Measurements from ENCODE around the gene ATRN.

The ATRN gene

DNA sequence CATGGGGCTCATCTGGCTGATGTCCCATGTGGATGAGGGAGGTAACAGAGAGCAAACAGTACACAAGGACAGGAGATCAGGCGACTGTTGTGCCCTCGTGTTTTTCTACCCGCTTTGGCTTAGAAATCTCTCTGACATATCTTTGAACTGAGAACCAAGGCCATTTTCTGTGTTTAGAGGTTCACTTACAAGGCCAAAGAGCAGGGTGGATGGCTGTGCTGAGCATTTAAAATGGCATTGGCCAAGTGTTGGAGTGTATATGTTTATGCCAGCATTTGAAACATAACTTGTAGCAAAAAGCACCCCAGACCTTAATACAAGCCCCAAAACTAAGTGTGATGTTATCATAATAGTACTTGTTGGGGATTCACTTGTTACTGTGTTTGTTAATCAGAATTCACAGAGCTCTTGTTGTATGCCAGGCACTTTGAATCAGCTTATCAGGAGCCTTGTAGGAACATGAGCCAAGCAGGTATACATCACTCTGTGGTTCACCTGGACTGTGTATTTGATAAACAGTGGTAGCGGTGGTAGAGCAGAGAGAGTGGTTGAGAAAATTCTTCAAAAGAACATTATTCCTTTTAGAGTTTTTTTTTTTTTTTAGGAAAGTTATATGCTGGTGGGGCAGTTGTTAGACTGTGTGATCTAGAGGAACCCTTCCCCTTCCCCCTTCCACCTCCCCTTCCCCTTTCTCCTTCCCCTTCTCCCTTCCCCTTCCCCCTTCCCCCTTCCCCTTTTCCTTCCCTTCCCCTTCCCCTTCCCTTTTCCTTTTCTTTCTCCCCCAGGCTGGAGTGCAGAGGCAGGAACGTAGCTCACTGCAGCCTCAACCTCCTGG, 71.3 kb downstream of the ATRN start:
- no peak for TF ChIP-seq EZH2phosphoT487 (IDR thresholded peaks at IDR 0.05; ENCODE audit: borderline replicate concordance)
- TF ChIP-seq, protein P1, sequence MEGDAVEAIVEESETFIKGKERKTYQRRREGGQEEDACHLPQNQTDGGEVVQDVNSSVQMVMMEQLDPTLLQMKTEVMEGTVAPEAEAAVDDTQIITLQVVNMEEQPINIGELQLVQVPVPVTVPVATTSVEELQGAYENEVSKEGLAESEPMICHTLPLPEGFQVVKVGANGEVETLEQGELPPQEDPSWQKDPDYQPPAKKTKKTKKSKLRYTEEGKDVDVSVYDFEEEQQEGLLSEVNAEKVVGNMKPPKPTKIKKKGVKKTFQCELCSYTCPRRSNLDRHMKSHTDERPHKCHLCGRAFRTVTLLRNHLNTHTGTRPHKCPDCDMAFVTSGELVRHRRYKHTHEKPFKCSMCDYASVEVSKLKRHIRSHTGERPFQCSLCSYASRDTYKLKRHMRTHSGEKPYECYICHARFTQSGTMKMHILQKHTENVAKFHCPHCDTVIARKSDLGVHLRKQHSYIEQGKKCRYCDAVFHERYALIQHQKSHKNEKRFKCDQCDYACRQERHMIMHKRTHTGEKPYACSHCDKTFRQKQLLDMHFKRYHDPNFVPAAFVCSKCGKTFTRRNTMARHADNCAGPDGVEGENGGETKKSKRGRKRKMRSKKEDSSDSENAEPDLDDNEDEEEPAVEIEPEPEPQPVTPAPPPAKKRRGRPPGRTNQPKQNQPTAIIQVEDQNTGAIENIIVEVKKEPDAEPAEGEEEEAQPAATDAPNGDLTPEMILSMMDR (conservative IDR thresholded peaks at IDR 0.05; ENCODE audit: low read length): no peak
- peaks cover 14% of the 10 kb centered on the region; the same call in 1 of the 2 replicates for H3K36me3 ChIP-seq (ENCODE audit: insufficient read depth, low read length)
- no peak overlapping the region for H3K4me3 ChIP-seq (ENCODE audit: low read length, poor library complexity, severe bottlenecking)
- H3K9me3 ChIP-seq (ENCODE audit: insufficient read depth, low read depth, low read length): no peaks in the 10 kb centered on the region
- H3K4me2 ChIP-seq (ENCODE audit: low read depth, low read length, poor library complexity, severe bottlenecking): no peak overlapping the region
- H3K79me2 ChIP-seq (ENCODE audit: insufficient read depth, low read length): no peaks in the 10 kb centered on the region
- H2AFZ ChIP-seq (ENCODE audit: low read length): no peak overlapping the region
- H3F3A ChIP-seq (ENCODE audit: low read depth): no peaks in the 10 kb centered on the region
- no peaks in the 10 kb centered on the region for H4K20me1 ChIP-seq (ENCODE audit: insufficient read depth, low read length, poor library complexity, severe bottlenecking)
- H3K9ac ChIP-seq (ENCODE audit: low read depth, low read length, poor library complexity, severe bottlenecking): no peak overlapping the region
- no peaks in the 10 kb centered on the region for H3K27me3 ChIP-seq (ENCODE audit: insufficient read depth, low read length, poor library complexity, severe bottlenecking)
- H3K4me1 ChIP-seq (ENCODE audit: insufficient read depth, low read length, poor library complexity, severe bottlenecking): no peaks in the 10 kb centered on the region
- no peaks in the 10 kb centered on the region for H3K9me2 ChIP-seq (replicated peaks; ENCODE audit: low read depth, low read length)

DNA sequence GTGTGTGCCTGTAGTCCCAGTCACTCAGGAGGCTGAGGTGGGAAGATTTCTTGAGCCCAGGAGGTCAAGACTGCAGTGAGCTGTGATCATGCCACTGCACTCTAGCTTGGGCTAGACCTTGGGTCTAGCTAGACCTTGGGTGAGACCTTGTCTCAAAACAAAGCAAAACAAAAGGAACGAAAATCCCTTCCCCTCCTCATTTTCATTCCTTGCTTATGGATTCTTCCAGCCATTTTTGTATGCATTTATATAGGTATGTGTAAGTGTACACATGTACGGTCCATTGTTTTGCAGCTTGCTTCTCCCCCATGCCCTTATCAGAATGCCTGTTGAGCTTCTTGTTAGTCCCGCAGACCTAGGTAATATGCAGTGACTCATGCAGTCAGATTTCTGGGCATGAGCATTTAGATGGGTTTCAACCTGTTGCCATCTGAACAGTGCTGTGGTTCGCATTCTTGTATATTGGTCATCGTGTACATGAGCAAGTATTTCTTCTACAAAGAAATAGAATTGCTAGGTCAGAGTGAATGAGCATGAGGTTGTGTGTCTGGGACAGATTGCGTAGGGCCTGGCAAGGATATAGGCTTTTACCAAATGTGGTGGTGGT, 73.2 kb downstream of the ATRN start:
- Histone ChIP-seq H3K9me2 (replicated peaks; ENCODE audit: low read depth, low read length) (no peaks in the 10 kb centered on the region), H4K20me1 (ENCODE audit: insufficient read depth, low read length, poor library complexity, severe bottlenecking) (no peaks in the 10 kb centered on the region), H3K9me3 (ENCODE audit: insufficient read depth, low read depth, low read length) (no peaks in the 10 kb centered on the region), H3K4me2 (ENCODE audit: low read depth, low read length, poor library complexity, severe bottlenecking) (no peak overlapping the region), H3K4me1 (ENCODE audit: insufficient read depth, low read length, poor library complexity, severe bottlenecking) (no peaks in the 10 kb centered on the region), H3K79me2 (ENCODE audit: insufficient read depth, low read length) (no peaks in the 10 kb centered on the region), H3K4me3 (ENCODE audit: low read length, poor library complexity, severe bottlenecking) (no peak overlapping the region), H3K36me3 (ENCODE audit: insufficient read depth, low read length) (peaks cover 16% of the 10 kb centered on the region; the same call in 1 of the 2 replicates), H3K27me3 (ENCODE audit: insufficient read depth, low read length, poor library complexity, severe bottlenecking) (no peaks in the 10 kb centered on the region), H3F3A (ENCODE audit: low read depth) (no peaks in the 10 kb centered on the region), H2AFZ (ENCODE audit: low read length) (no peak overlapping the region), H3K9ac (ENCODE audit: low read depth, low read length, poor library complexity, severe bottlenecking) (no peak overlapping the region)
- no peak for TF ChIP-seq EZH2phosphoT487 (IDR thresholded peaks at IDR 0.05; ENCODE audit: borderline replicate concordance)
- TF ChIP-seq, protein P1 (conservative IDR thresholded peaks at IDR 0.05; ENCODE audit: low read length): no peak

DNA sequence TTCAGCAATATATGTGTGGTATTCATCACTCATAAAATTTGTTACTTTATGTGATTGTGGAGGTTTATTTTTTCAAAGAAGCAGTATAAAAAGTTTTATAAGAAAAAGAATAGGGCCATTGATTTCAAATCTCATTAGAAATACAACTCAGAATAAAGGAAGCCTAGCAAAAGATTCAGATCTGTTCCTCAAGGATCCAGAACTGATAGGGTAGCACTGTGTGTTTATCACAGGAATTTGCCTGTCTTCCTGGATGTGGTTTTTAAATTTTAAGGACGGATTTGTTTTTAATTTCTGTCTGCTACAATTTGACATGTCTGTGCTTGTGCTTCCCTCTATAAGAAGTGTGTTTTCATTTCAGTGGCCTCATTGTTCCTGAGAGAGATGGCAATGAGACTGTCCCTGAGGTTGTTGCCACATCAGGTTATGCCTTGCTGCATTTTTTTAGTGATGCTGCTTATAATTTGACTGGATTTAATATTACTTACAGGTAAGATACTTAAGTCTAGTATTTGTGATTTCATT, 74.6 kb downstream of the ATRN start:
- TF ChIP-seq, protein P1 (conservative IDR thresholded peaks at IDR 0.05; ENCODE audit: low read length): no peak
- no peak for TF ChIP-seq EZH2phosphoT487 (IDR thresholded peaks at IDR 0.05; ENCODE audit: borderline replicate concordance)
- no peak overlapping the region for H3K4me3 ChIP-seq (ENCODE audit: low read length, poor library complexity, severe bottlenecking)
- H3K27me3 ChIP-seq (ENCODE audit: insufficient read depth, low read length, poor library complexity, severe bottlenecking): no peaks in the 10 kb centered on the region
- no peak overlapping the region for H3K9ac ChIP-seq (ENCODE audit: low read depth, low read length, poor library complexity, severe bottlenecking)
- no peaks in the 10 kb centered on the region for H3K9me3 ChIP-seq (ENCODE audit: insufficient read depth, low read depth, low read length)
- peaks cover 28% of the 10 kb centered on the region; the same call in 1 of the 2 replicates for H3K36me3 ChIP-seq (ENCODE audit: insufficient read depth, low read length)
- no peaks in the 10 kb centered on the region for H3F3A ChIP-seq (ENCODE audit: low read depth)
- H3K4me1 ChIP-seq (ENCODE audit: insufficient read depth, low read length, poor library complexity, severe bottlenecking): no peaks in the 10 kb centered on the region
- no peak overlapping the region for H3K4me2 ChIP-seq (ENCODE audit: low read depth, low read length, poor library complexity, severe bottlenecking)
- H3K79me2 ChIP-seq (ENCODE audit: insufficient read depth, low read length): no peaks in the 10 kb centered on the region
- H4K20me1 ChIP-seq (ENCODE audit: insufficient read depth, low read length, poor library complexity, severe bottlenecking): no peaks in the 10 kb centered on the region
- no peaks in the 10 kb centered on the region for H3K9me2 ChIP-seq (replicated peaks; ENCODE audit: low read depth, low read length)
- no peak overlapping the region for H2AFZ ChIP-seq (ENCODE audit: low read length)

Data from Loucy (cell line).